ENCODE results near the gene GBP5.
"Not testable (repeated sequence)": the region's sequence is repeated elsewhere in the genome, so short reads cannot be mapped to it uniquely, and the experiment has no call there.

Gene GBP5

GRCh38 chr1:89272269-89273041, at the start of gene GBP5:
TSS of gene GBP5 (minus strand) at chr1:89272860. CDS start at chr1:89269555, 3,305 bp downstream.
- FAIRE-seq = not testable (repeated sequence)

GRCh38 chr1:89322402-89322801, 49.7 kb upstream of the GBP5 start:
- no peak for FAIRE-seq

- FAIRE-seq = no peak
Observed at GRCh38 chr1:89312572-89312971, 39.9 kb upstream of the GBP5 start.

GRCh38 chr1:89311757-89312156, 39.1 kb upstream of the GBP5 start:
- no peak for FAIRE-seq

GRCh38 chr1:89310976-89311375, 38.3 kb upstream of the GBP5 start:
- no peak for FAIRE-seq

- FAIRE-seq = no peak
Observed at GRCh38 chr1:89310505-89310904, 37.8 kb upstream of the GBP5 start.

GRCh38 chr1:89309828-89310227, 37.2 kb upstream of the GBP5 start:
- FAIRE-seq = no peak

- no peak for FAIRE-seq
Observed at GRCh38 chr1:89306273-89306672, 33.6 kb upstream of the GBP5 start.

- FAIRE-seq = no peak
Observed at GRCh38 chr1:89305493-89305892, 32.8 kb upstream of the GBP5 start.

- no peak for FAIRE-seq
Observed at GRCh38 chr1:89304572-89305230, 32.0 kb upstream of the GBP5 start.

- FAIRE-seq = no peak
Observed at GRCh38 chr1:89302697-89303332, 30.2 kb upstream of the GBP5 start.

GRCh38 chr1:89299739-89300463, 27.2 kb upstream of the GBP5 start:
- not testable (repeated sequence) for FAIRE-seq

- no peak for FAIRE-seq
Observed at GRCh38 chr1:89298461-89298860, 25.8 kb upstream of the GBP5 start.

- FAIRE-seq = no peak
Observed at GRCh38 chr1:89295187-89295586, 22.5 kb upstream of the GBP5 start.

- FAIRE-seq = no peak
Observed at GRCh38 chr1:89291276-89291675, 18.6 kb upstream of the GBP5 start.

GRCh38 chr1:89288051-89288340, 15.3 kb upstream of the GBP5 start:
- no peak for FAIRE-seq

- no peak for FAIRE-seq
Observed at GRCh38 chr1:89287181-89288050, 14.8 kb upstream of the GBP5 start.

- FAIRE-seq = no peak
Observed at GRCh38 chr1:89286549-89287180, 14.0 kb upstream of the GBP5 start.

GRCh38 chr1:89285745-89286380, 13.2 kb upstream of the GBP5 start:
- FAIRE-seq = no peak

GRCh38 chr1:89284078-89284763, 11.6 kb upstream of the GBP5 start:
- FAIRE-seq = not testable (repeated sequence)

- no peak for FAIRE-seq
Observed at GRCh38 chr1:89280766-89281165, 8.1 kb upstream of the GBP5 start.

All from A204.1 (cell line).